ENCODE measurements around the gene HSPA12A.

HSPA12A gene

DNA sequence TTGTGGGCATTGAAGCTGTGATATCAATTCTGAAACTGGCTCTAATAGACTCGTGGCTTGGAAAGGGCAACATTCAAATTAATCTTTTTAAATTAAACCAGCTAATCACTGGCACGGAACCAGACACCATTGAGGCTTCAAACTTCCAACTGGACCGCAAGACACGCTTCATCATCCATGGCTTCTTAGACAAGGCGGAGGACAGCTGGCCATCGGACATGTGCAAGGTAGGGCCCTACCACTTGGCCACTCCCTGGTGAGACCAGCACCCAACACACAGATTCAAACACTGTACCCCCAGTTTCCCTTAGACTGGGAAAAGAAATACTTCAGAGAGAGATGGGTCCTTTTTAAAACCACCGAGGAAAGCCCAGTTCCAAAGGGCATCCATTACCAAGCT, 116.5 kb downstream of the HSPA12A start:
- ChIA-PET CTCF (interaction anchor here (1.1 to 3.0 kb wide), 2 partner anchors 163 to 549 kb away, joined by 3 to 25 read pairs; no protein-coding TSS in a partner anchor), POLR2A (no interaction called here)
- H3K4me3 ChIP-seq (ENCODE audit: low read depth, low read length) = no peak overlapping the region
- TF ChIP-seq, protein P1, sequence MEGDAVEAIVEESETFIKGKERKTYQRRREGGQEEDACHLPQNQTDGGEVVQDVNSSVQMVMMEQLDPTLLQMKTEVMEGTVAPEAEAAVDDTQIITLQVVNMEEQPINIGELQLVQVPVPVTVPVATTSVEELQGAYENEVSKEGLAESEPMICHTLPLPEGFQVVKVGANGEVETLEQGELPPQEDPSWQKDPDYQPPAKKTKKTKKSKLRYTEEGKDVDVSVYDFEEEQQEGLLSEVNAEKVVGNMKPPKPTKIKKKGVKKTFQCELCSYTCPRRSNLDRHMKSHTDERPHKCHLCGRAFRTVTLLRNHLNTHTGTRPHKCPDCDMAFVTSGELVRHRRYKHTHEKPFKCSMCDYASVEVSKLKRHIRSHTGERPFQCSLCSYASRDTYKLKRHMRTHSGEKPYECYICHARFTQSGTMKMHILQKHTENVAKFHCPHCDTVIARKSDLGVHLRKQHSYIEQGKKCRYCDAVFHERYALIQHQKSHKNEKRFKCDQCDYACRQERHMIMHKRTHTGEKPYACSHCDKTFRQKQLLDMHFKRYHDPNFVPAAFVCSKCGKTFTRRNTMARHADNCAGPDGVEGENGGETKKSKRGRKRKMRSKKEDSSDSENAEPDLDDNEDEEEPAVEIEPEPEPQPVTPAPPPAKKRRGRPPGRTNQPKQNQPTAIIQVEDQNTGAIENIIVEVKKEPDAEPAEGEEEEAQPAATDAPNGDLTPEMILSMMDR (IDR thresholded peaks at IDR 0.05; ENCODE audit: insufficient read depth, low read length, missing control alignments) = no peak
- no peak for DNase-seq (ENCODE audit: low read depth, low spot score)

- POLR2A ChIA-PET = no interaction called here
- CTCF ChIA-PET = no interaction called here
- TF ChIP-seq, protein P1 (IDR thresholded peaks at IDR 0.05; ENCODE audit: insufficient read depth, low read length, missing control alignments) = no peak
- H3K4me3 ChIP-seq (ENCODE audit: low read depth, low read length) = no peak overlapping the region
- no peak for DNase-seq (ENCODE audit: low read depth, low spot score)
These were observed 120.3 kb downstream of the HSPA12A start for GRCh38 chr10:116621934-116622655.

DNA sequence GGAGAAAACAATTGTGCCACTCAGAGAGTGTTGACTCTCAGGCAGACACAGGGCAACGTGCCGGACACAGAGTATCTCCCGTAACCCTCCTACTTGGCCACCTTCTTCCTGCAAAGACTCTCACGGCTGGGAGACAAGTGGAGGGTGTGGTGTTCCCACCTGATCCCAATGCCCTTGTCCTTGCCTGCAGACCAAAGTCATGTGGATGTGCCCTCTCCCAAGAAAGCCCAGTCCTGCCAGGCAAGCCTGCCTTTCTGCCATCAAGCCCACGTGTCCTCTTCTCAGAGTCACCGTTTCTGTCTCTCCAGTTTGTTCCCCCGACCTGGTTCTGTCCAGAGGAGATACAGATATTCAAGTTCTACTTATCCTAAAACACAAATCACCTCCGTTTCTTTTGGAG, 120.9 kb downstream of the HSPA12A start:
- no peak overlapping the region for H3K4me3 ChIP-seq (ENCODE audit: low read depth, low read length)
- CTCF ChIA-PET = no interaction called here
- POLR2A ChIA-PET = no interaction called here
- TF ChIP-seq, protein P1 (IDR thresholded peaks at IDR 0.05; ENCODE audit: insufficient read depth, low read length, missing control alignments) = no peak
- no peak for DNase-seq (ENCODE audit: low read depth, low spot score)

Measured in AG04449 (cell line).